ENCODE data around the gene GPS1.
A peak's percentile ranks its signal among the peaks of the same experiment; 100 is the strongest.

The GPS1 gene

DNA sequence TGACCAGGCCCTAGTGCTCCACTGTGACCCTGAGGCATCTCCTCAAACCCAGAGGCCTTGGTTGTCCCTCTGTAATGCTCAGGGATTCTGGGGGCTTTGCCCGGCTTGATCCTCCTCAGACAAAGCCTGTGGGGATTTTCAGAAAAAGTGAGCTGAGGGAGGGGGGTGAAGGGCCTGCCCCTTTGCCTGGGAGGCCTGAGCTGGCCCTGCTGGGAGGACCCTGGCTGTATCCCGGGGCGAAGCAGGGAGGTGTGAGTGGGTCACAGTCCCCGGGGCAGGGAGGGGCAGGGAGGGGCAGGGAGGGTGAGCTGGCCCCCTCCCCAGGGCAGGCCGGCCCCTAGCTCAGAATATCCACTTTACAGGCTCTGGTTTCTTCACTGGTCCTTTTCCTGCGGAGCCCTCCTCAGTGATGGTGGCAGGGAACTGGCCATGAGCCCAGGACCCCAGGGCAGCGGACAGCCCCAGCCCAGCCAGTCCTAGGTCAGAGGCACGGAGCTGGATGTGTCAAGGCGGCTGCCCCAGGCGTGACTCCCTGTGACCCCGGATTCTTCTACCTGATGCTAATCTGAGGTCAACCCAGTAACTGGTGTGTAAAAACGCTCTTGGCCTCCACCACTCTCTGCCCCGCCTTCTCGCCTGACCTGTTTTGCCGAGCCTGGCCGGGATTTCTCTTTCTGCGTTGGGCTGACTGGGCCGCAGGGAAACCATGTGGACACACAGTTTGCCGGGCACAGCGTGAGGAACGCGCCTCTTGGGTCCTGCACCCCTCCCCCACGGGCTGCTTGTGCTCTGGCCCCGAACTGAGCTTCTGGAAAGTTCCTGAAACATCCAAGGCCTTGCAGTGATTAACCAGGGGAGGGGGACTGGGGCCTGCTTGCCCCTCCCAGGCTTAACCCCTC is 52.1 kb downstream of the GPS1 start:
- DNase-seq (ENCODE audit: low read depth) = no peak

DNA sequence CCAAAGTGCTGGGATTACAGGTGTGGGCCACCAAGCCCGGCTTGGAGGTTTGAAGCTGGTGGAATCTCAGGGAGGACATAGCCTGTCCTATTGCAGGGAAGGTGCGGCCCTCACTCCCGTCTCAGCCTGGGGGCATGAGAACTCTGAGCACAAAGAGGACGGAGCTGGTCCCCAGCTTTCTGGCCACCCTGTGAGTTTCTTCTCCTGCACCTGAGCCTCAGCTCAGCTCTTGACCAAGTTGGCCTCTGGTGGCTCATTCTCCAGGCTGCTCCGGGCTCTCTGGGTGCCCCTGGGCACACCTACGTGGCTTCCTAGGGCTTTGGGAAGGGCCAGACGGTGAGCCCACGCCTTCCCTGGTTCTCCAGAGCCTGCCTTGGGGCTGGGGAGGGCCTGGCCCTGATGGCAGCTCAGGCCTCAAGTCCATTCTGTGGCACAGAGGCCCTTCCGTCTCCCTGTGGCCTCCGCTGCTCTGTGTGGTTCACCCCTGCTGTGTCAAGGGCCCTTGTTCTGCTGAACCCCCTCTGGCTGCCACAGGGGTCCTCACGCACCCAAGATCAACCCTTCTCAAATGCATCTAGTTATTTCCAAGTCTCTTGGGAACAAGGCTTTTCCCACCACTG is 53.2 kb downstream of the GPS1 start:
- DNase-seq (ENCODE audit: low read depth) = no peak

DNA sequence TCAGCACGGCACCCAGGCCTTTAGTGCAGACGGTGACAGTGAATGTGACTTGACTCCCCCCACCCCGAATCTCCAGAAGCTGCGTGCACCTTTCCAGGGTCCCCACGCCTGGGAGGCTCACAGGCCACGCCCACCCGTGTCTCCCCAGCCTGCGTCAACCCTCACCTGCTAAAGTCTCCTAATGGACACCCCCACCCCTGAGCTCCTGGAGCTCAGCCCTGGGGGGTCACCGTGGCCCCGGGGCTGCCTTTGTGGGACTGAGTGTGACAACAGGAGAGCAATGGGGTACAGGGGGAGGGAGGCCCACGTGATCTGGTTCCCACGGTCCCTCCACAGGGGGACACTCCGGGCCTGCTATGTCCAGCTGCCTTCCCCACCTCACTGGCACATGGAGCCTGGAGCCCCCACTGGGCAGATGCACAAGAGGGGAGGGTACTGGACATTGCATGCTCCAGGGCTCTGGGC is 53.8 kb downstream of the GPS1 start:
- DNase-seq (ENCODE audit: low read depth) = no peak

DNA sequence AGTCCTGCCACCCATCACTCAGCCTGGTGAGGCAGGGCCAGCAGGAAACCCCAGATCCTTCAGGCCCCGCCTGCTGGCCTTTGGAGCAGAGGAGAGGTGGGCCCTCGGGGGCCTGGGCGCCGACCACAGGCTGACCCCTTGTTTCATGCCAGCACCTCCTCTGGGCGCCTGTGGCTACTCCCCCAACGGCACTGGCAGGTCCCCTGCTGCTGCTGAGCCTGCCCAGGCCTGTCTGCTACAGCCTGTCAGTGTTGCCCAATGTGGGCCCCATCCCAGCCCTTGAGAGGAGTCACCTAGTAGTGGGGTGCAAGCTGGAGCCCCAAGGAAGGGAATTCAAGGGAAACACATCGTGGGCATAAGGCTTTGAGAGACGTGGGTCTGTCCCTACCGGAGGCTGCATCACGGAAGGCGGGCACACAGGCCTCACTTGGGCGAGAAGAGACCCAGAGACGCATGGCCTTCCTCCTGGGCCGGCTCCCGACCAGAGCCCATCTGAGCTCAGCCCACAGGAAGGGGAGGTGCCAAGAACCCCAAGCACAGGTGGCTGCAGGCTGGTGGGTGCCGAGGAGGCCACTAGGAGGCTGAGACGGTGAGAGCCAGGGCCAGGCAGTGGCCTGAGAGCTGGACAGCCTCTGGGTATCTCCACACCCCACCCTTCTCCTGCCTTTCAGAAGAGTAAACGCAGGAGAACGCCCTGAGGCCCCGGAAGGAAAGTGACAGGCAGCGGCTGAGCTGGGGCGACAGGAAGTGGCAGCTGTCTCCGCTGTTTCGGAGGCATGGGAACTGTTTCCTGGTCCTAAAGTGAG is 54.4 kb downstream of the GPS1 start:
- DNase-seq (ENCODE audit: low read depth) = peak; percentile 25

DNA sequence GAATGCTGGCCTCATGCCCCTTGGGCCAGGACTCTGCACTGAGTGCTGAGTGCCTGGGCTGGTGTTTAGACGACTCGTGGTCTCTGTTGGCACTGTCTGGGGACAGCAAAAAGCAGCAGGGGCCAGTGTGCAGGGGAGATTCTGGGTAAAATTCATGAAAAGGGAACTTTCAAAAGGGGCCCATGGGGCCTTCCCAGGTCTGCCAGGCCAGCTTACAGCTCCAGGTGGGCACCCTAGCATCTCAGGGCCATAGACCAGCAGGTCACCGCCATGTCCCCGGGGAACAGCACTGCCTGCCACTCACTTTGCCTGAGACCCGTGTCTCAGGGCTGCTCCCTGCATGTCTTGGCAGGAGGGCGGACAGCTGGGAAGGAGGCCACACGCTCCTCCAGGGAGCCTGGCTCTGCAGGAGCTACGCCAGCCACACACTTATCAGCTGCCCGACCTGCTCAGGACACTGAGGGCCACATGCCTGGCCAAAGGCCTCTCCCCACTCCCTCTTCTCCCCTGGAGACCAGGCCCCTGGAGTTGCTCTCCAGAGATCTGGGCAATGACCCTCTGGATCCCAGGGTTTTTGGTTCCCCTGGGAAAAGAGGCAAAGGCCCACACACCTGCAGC is 55.1 kb downstream of the GPS1 start:
- DNase-seq (ENCODE audit: low read depth) = no peak
